GM10266 (cell line): ENCODE measurements around the gene LEKR1.
"Not testable (repeated sequence)": the region's sequence is repeated elsewhere in the genome, so short reads cannot be mapped to it uniquely, and the experiment has no call there.

Source experiments
- DNase-seq: peaks from one replicate; pipeline ENCODE4 v3.0.0; 2012; ENCODE audit errors: extremely low spot score
- TF ChIP-seq, protein P1 (sequence below): IDR thresholded peaks from 2 replicates; pipeline ENCODE4 v1.5.1; 2012; ENCODE audit warnings: mild to moderate bottlenecking, low read depth; ENCODE audit not compliant: control insufficient read depth, insufficient read depth; ENCODE audit errors: missing control alignments

LEKR1 gene

DNA sequence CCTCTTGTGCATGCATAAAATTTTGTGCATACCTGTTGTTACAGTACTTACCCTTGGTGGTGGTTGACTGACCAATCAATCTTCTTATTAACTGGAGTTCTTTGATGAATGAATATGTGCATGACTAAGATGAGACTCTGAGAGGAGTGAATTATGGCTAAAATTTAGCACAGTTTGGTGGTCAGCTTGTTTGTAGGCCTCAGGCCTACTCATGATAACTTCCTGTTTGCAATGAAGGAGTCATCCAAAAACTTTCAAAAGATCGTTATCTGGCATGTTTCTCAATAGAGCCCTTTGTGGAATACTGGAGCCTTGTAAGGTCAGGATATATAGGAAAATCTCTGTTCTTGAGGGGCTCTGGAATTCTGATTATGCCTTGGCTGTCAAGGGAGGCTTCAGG is 66.5 kb downstream of the LEKR1 start:
- no peak for DNase-seq

DNA sequence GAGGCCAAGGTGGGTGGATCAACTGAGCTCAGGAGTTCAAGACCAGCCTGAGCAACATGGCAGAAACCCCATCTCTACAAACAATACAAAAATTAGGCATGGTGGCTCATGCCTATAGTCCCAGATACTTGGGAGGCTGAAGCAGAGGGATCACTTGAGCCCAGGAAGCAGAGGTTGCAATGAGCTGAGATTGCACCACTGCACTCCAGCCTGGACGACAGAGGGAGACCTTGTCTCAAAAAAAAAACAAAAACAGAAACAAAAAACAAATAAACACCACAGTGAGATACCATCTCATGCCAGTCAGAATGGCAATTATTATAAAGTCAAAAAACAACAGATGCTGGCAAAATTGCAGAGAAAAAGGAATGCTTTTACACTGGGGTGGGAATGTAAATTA is 69.2 kb downstream of the LEKR1 start:
- not testable (repeated sequence) for DNase-seq

More for the DNA sequence above, 66.5 kb downstream of the LEKR1 start:
- TF ChIP-seq, protein P1, sequence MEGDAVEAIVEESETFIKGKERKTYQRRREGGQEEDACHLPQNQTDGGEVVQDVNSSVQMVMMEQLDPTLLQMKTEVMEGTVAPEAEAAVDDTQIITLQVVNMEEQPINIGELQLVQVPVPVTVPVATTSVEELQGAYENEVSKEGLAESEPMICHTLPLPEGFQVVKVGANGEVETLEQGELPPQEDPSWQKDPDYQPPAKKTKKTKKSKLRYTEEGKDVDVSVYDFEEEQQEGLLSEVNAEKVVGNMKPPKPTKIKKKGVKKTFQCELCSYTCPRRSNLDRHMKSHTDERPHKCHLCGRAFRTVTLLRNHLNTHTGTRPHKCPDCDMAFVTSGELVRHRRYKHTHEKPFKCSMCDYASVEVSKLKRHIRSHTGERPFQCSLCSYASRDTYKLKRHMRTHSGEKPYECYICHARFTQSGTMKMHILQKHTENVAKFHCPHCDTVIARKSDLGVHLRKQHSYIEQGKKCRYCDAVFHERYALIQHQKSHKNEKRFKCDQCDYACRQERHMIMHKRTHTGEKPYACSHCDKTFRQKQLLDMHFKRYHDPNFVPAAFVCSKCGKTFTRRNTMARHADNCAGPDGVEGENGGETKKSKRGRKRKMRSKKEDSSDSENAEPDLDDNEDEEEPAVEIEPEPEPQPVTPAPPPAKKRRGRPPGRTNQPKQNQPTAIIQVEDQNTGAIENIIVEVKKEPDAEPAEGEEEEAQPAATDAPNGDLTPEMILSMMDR = no peak

DNA sequence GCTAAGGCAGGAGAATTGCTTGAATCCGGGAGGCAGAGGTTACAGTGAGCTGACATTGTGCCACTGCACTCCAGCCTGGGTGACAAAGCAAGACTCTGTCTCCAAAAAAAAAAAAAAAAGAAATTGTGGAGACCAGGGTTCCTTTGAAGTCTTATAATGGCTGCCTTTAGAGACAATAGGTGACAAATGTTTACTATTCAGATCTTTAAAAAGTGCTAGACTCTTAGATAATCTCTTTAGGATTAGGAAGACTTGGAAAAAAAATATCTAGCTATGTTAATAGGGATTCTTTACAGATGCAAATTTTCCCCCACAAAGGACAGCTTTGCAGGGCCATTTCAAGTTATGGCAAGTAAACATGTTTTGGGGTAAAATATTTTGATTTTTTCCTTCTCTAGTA is 71.7 kb downstream of the LEKR1 start:
- not testable (repeated sequence) for DNase-seq

DNA sequence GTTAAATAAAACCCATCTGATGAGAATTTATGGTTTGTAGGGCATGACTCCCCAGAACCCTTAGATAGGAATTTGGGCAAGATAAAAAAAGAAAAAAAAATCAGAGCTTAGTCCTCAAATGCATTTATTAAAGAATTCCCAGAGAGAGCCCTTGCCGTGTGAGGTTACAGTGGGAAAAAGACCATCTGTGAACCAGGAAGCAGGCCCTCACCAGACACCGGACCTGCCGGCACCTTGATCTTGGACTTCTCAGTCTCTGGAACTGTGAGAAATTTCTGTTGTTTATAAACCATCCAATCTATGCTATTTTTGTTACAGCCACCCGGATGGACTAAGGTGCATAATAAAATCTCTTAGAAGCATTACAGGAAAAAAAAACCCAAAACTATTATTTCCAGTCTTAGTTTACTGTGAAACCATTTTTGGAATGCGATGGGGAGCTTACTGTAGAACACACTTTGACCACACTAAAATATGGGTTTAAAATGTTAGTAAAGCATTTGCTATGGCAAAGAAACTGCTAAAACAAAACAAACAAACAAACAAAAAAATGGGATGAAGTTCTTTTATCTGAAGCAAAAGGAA is 72.2 kb downstream of the LEKR1 start:
- DNase-seq = no peak
- TF ChIP-seq, protein P1 = no peak

DNA sequence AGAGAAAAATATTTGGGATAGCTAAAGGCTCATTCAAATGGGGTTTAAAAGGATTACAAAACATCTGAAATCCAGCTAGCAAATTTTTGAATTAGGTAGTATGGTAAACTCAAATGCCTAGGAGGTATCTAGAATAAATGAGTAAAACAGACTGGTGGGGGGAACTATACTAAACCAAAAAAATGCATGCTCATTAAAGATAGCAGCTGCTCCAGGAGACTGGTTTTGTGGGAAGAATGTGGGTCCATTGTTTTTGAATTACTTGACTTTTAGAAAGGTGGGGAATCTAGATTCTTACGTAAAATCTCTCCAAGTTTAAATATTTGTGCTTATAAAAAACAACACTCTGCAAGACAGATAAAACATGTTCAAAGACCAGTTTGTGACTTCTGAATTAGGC is 73.8 kb downstream of the LEKR1 start:
- DNase-seq = no peak
- TF ChIP-seq, protein P1 = no peak

DNA sequence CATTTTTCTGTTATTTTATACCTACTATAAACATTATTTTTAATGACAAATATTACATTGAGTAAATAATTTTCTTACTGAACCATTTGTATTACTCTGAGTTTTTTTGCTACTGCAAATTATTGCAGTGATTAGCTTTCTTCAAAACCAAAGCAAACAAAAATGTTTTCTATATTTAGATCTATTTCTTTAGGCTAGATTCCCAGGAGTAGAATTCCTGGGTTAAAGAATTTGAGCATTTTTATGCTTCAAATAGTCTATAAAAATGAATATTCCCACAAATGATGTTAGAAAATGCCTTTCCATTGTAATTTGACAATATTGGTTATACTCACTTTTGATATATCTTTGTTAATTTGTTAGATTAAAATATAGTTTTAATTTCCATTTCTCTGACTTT is 76.8 kb downstream of the LEKR1 start:
- TF ChIP-seq, protein P1 = no peak
- DNase-seq = no peak

DNA sequence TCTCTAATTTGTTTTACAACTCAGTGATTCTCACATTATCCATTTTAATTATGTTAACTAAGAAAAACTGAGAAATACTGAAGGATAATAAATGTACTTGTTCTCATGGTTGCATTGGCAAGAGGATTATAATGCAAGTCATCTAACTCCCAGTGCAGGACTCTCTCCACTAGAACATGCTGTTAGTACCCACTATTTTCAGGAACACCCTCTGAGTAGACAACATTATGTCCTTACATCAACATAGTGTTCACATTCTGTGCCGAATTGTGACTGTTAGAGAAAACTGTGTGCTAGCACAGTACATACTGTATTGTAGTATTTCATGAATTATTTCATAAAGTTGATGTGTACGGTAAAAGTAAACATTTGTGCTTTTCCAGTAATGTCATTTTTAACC is 80.1 kb downstream of the LEKR1 start:
- DNase-seq = no peak
- TF ChIP-seq, protein P1 = no peak

DNA sequence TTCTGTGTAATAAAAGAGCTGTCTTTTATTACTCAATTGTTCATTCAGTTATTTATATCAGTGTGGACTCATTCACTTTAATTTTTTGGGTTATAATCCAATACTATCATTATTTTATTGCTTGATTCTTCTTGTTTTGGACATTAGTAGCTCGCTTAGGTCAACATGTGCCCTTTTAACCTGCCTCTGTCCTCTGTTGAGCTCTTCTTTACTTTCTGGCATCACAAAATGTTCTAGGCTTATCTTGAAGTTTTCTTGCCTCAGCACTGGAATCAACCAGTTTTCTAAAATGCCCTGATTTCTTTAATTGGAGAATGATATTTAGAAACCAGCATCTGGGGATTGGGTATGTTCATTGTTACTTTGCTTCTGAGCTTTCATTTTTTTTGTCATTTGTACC is 82.2 kb downstream of the LEKR1 start:
- TF ChIP-seq, protein P1 = no peak
- DNase-seq = no peak
